C1 segment of cervical spinal cord (tissue), 14 donors: ENCODE measurements around the gene TCTN3.
"Not testable (repeated sequence)": the region's sequence is repeated elsewhere in the genome, so short reads cannot be mapped to it uniquely, and the experiment has no call there.

Experiments
- DNase-seq, 14 donors: peaks; one replicate each; lab custom pipeline; 2025; lab: John Stamatoyannopoulos, UW

The TCTN3 gene

GRCh38 chr10:95637140-95637539 is 56.6 kb downstream of the TCTN3 start:
- no peak for DNase-seq

- no peak for DNase-seq
Measured at GRCh38 chr10:95635319-95635733, 58.4 kb downstream of the TCTN3 start.

- DNase-seq: no peak
Measured at GRCh38 chr10:95628786-95629185, 64.9 kb downstream of the TCTN3 start.

- DNase-seq: no peak
Measured at GRCh38 chr10:95626500-95626899, 67.2 kb downstream of the TCTN3 start.

GRCh38 chr10:95620415-95620814 is 73.3 kb downstream of the TCTN3 start:
- not testable (repeated sequence) for DNase-seq

GRCh38 chr10:95618101-95618500 is 75.6 kb downstream of the TCTN3 start:
- DNase-seq: no peak

- DNase-seq: no peak
Measured at GRCh38 chr10:95616446-95616845, 77.3 kb downstream of the TCTN3 start.
